Common myeloid progenitor, CD34-positive (primary cell): ENCODE measurements around the gene PIP5K1C.
"Not testable (repeated sequence)": the region's sequence is repeated elsewhere in the genome, so short reads cannot be mapped to it uniquely, and the experiment has no call there.

Source experiments
- CTCF ChIA-PET: fragments of 350-600 bp; sonication (Branson Sonifier 250); formaldehyde crosslinking; loops from one replicate; lab custom pipeline; 2021; ENCODE audit warnings: antibody characterized with exemption; lab: Charles Lee
- POLR2A ChIA-PET: fragments of 350-600 bp; sonication (Branson Sonifier 250); formaldehyde crosslinking; loops from one replicate; lab custom pipeline; 2021; ENCODE audit warnings: antibody characterized with exemption; lab: Charles Lee
- DNase-seq, 3 donors: peaks; one replicate each; pipeline versions ENCODE4 v3.0.0 to v3.0.0-alpha.2; 2013
- H3K27ac ChIP-seq, 2 experiments: 1 replicate in 1 of 2; 2 replicates in 1 of 2; pipeline ENCODE4 v1.7.0; 2013; ENCODE audit warnings: inconsistent platforms in 2 of 2, low read length in 2 of 2, mild to moderate bottlenecking in 2 of 2, low read depth in 1 of 2, moderate library complexity in 1 of 2; ENCODE audit not compliant: severe bottlenecking in 2 of 2, insufficient read depth in 1 of 2, poor library complexity in 1 of 2
- H3K27me3 ChIP-seq, 5 experiments: replicated peaks in 2 of 5; 1 replicate in 3 of 5; 2 replicates in 2 of 5; pipeline versions ENCODE4 v1.6.1 to v1.7.0; 2013; ENCODE audit warnings: low read length in 4 of 5, mild to moderate bottlenecking in 2 of 5, moderate library complexity in 2 of 5, inconsistent platforms in 1 of 5; ENCODE audit not compliant: insufficient read depth in 5 of 5, control insufficient read depth in 4 of 5
- H3K36me3 ChIP-seq, 4 experiments: 1 replicate in 2 of 4; 2 replicates in 2 of 4; pipeline versions ENCODE4 v1.6.1 to v1.7.0; 2013; ENCODE audit warnings: low read length in 3 of 4, control low read depth in 1 of 4, mild to moderate bottlenecking in 1 of 4; ENCODE audit not compliant: control insufficient read depth in 4 of 4, insufficient read depth in 4 of 4
- H3K4me1 ChIP-seq, 4 experiments: 1 replicate in 3 of 4; 2 replicates in 1 of 4; pipeline versions ENCODE4 v1.6.1 to v1.7.1; 2013; ENCODE audit warnings: low read length in 3 of 4, mild to moderate bottlenecking in 3 of 4, control low read depth in 1 of 4, inconsistent platforms in 1 of 4, moderate library complexity in 1 of 4; ENCODE audit not compliant: control insufficient read depth in 4 of 4, insufficient read depth in 4 of 4; ENCODE audit errors: control extremely low read depth in 1 of 4
- H3K4me3 ChIP-seq, 7 experiments: 1 replicate in 4 of 7; 2 replicates in 3 of 7; pipeline versions ENCODE4 v1.5.1 to v1.7.0; 2013; ENCODE audit warnings: mild to moderate bottlenecking in 7 of 7, low read length in 6 of 7, moderate library complexity in 6 of 7, inconsistent platforms in 2 of 7, low read depth in 2 of 7, control low read depth in 1 of 7; ENCODE audit not compliant: insufficient read depth in 4 of 7, control insufficient read depth in 1 of 7; ENCODE audit errors: extremely low read depth in 1 of 7
- H3K9me3 ChIP-seq, 5 experiments: 1 replicate in 4 of 5; 2 replicates in 1 of 5; pipeline versions ENCODE4 v1.6.1 to v1.7.1; 2013; ENCODE audit warnings: low read length in 4 of 5, mild to moderate bottlenecking in 2 of 5, inconsistent platforms in 1 of 5, low read depth in 1 of 5, moderate library complexity in 1 of 5; ENCODE audit not compliant: control insufficient read depth in 4 of 5, insufficient read depth in 2 of 5; ENCODE audit errors: control extremely low read depth in 1 of 5
- WGBS: methylation state at CpG from one replicate; pipeline ENCODE4 v1.1.5; 2013; ENCODE audit not compliant: insufficient coverage; 5-methylcytosine and 5-hydroxymethylcytosine counted together

PIP5K1C gene

DNA sequence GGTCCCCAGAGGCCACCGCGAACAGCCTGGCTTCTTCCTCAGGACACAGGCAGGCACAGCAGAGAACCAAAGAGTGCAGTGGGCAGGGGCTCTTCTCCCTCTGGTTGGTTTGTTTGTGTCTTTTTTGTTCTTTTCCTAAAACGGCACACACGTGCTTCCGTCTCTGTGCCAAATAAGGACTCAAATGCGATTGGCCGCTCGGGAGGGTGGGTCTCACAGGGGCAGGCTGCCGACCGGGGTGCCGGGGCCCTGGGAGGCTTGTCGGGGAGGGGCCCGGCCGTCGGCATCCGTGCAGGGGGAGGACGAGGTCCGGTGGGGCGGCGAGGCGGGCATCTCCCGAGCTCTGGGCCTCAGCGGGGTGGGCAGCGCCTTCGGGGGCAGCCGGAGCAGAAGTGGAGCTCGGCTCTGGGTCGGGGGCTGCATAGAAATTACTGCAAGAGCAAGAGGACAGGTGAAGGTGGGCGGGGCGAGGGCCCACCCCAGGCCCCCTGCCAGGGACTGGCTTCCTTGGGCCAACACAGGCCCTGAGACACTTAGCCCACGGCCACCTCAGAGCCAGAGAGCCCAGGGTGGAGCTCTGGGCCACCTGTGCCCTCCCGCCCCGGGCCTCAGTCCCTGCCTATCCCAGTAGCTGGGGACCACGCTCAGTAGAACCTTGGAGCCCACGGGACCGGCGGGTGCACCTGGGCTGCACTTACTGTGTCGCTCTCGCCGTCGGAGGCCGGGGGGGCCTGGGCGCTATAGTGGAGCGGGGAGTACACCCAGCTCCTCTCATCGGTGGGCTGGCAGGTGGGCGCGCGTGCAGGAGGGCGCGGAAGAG, 67.3 kb downstream of the PIP5K1C start:
- DNase-seq, result no peak
- Histone ChIP-seq H3K27ac (no peak overlapping the region), H3K27me3 (no peaks in the 10 kb centered on the region), H3K4me3 (no peak overlapping the region), H3K4me1 (no peaks in the 10 kb centered on the region), H3K9me3 (no peaks in the 10 kb centered on the region), H3K36me3 (peaks cover 0 to 33% (median 17%) of the 10 kb centered on the region in 4 experiments)
- 96% methylated on average over 32 of the region's 50 CpGs for WGBS
- CTCF ChIA-PET, result interaction anchor here (0.8 kb wide), 1 partner anchor 56 kb away, joined by 3 read pairs; no protein-coding TSS in a partner anchor
- POLR2A ChIA-PET, result no interaction called here

- Histone ChIP-seq H3K36me3 (peaks cover 0 to 26% (median 16%) of the 10 kb centered on the region in 4 experiments), H3K4me1 (peaks cover 0 to 3% (median 0%) of the 10 kb centered on the region in 4 experiments), H3K4me3 (no peak overlapping the region), H3K9me3 (no peaks in the 10 kb centered on the region), H3K27ac (no peak overlapping the region), H3K27me3 (no peaks in the 10 kb centered on the region)
- WGBS, result 93% methylated on average over 16 of the region's 16 CpGs
- ChIA-PET CTCF (no interaction called here), POLR2A (no interaction called here)
- no peak for DNase-seq
These were observed 68.2 kb downstream of the PIP5K1C start for GRCh38 chr19:3632098-3632497.

- Histone ChIP-seq H3K27ac (no peak overlapping the region), H3K4me3 (no peak overlapping the region), H3K27me3 (no peaks in the 10 kb centered on the region), H3K9me3 (no peaks in the 10 kb centered on the region), H3K36me3 (peaks cover 0 to 19% (median 11%) of the 10 kb centered on the region in 4 experiments), H3K4me1 (peaks cover 0 to 5% (median 1%) of the 10 kb centered on the region in 4 experiments)
- no peak for DNase-seq
- CTCF ChIA-PET, result no interaction called here
- POLR2A ChIA-PET, result no interaction called here
- 92% methylated on average over 33 of the region's 43 CpGs for WGBS
These were observed 69.0 kb downstream of the PIP5K1C start for GRCh38 chr19:3631053-3631861.

DNA sequence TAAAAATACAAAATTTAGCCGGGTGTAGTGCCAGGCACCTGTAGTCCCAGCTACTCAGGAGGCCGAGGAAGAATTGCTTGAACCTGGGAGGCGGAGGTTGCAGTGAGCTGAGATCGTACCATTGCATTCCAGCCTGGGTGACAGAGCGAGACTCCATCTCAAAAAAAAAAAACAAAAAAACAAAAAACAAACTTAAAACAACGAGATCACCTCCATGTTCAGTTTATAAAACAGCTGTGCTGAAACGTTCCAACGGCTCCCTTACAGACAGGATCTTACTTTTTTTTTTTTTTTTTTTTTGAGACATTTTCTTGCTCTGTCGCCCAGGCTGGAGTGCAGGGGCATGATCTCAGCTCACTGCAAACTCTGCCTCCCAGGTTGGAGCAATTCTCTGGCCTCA, 71.5 kb downstream of the PIP5K1C start:
- WGBS, result 90% methylated on average over 8 of the region's 9 CpGs
- H3K4me3 ChIP-seq, H3K27me3 ChIP-seq, H3K27ac ChIP-seq, H3K9me3 ChIP-seq, CTCF ChIA-PET, DNase-seq: not testable (repeated sequence)
- Histone ChIP-seq H3K4me1 (peaks cover 5 to 23% (median 20%) of the 10 kb centered on the region in 4 experiments), H3K36me3 (peaks cover 0 to 19% (median 11%) of the 10 kb centered on the region in 4 experiments)
- POLR2A ChIA-PET, result interaction anchor here (0.6 to 0.7 kb wide), 2 partner anchors 88 to 488 kb away, joined by 3 to 11 read pairs; no protein-coding TSS in a partner anchor

- POLR2A ChIA-PET, result no interaction called here
These were observed 72.9 kb downstream of the PIP5K1C start for GRCh38 chr19:3627351-3627723.

GRCh38 chr19:3626473-3627350, 73.6 kb downstream of the PIP5K1C start, which contains the start of gene CACTIN:
TSS of gene CACTIN (minus strand) at chr19:3626790. CDS start at chr19:3626762, 28 bp downstream.
- whole genome bisulfite sequencing, result 0% methylated on average over 77 of the region's 80 CpGs

More at GRCh38 chr19:3627351-3627723, 72.9 kb downstream of the PIP5K1C start:
- H3K9me3 ChIP-seq, result no peaks in the 10 kb centered on the region
- peak overlapping the region in 3 of 7 experiments; percentile 32 to 100 (median 99) for H3K4me3 ChIP-seq
- H3K36me3 ChIP-seq, result peaks cover 0 to 24% (median 12%) of the 10 kb centered on the region in 4 experiments
- 79% methylated on average over 2 of the region's 7 CpGs for WGBS
- no peaks in the 10 kb centered on the region for H3K27me3 ChIP-seq
- CTCF ChIA-PET, result interaction anchor here (0.7 kb wide), 1 partner anchor 85 kb away, joined by 3 read pairs; no protein-coding TSS in a partner anchor
- H3K27ac ChIP-seq, result no peak overlapping the region
- peaks cover 5 to 23% (median 20%) of the 10 kb centered on the region in 4 experiments for H3K4me1 ChIP-seq
- DNase-seq, result no peak

More at GRCh38 chr19:3626473-3627350, 73.6 kb downstream of the PIP5K1C start, which contains the start of gene CACTIN:
- POLR2A ChIA-PET, result no interaction called here
- Histone ChIP-seq H3K9me3 (no peaks in the 10 kb centered on the region), H3K4me1 (peaks cover 5 to 23% (median 20%) of the 10 kb centered on the region in 4 experiments), H3K4me3 (peak within 1 kb of the TSS; percentile 82 to 100 (median 94)), H3K27ac (peak within 1 kb of the TSS; percentile 87 to 92), H3K36me3 (peaks cover 0 to 25% (median 12%) of the 10 kb centered on the region in 4 experiments), H3K27me3 (no peaks in the 10 kb centered on the region)
- CTCF ChIA-PET, result interaction anchor here (0.7 kb wide), 1 partner anchor 86 kb away, joined by 3 read pairs; no protein-coding TSS in a partner anchor
- peak; percentile 98 to 99 (median 99) for DNase-seq
